Panc1 (cell line): ENCODE measurements around the gene EVA1C. TPM values are rescaled to one million over a fixed set of nuclear protein-coding genes. Genes with fewer than 3 reads are reported as not detected.

Source experiments
- ATAC-seq: fragments of 200-7000 bp; cut with Tn5 transposase; 2 replicates; pipeline ENCODE4 v1.9.1; 2020; ENCODE audit warnings: mild to moderate bottlenecking, moderate library complexity
- BruUV-seq: library from RNA; stranded (reverse); fragments of 400-500 nt; replicated peaks from 2 replicates; lab custom pipeline; 2021; lab: Mats Ljungman, UMichigan
- CTCF ChIA-PET: fragments of 300-600 bp; sonication (Branson Sonifier 250); formaldehyde crosslinking; loops from one replicate; lab custom pipeline; 2022; ENCODE audit warnings: antibody characterized with exemption; lab: Charles Lee
- POLR2A ChIA-PET: fragments of 300-600 bp; sonication (Branson Sonifier 250); formaldehyde crosslinking; loops from one replicate; lab custom pipeline; 2022; ENCODE audit warnings: antibody characterized with exemption; lab: Charles Lee
- DNase-seq: peaks from one replicate; pipeline ENCODE4 v3.0.0-alpha.2; 2010; ENCODE audit warnings: low read depth, low spot score
- H3K27ac ChIP-seq: 2 replicates; pipeline ENCODE4 v1.5.1; 2011; ENCODE audit warnings: mild to moderate bottlenecking, low read length, inconsistent platforms
- H3K27me3 ChIP-seq: fragments of 200-500 bp; sonication (Bioruptor generic); 2 replicates; pipeline ENCODE4 v1.6.0; 2014; ENCODE audit warnings: low read length, inconsistent platforms; ENCODE audit not compliant: control insufficient read depth, insufficient read depth
- H3K36me3 ChIP-seq: fragments of 200-500 bp; sonication (Bioruptor generic); 2 replicates; pipeline ENCODE4 v1.5.1; 2014; ENCODE audit warnings: inconsistent platforms, mild to moderate bottlenecking, low read length, moderate library complexity; ENCODE audit not compliant: control insufficient read depth, insufficient read depth
- H3K4me1 ChIP-seq: 2 replicates; pipeline ENCODE4 v1.5.1; 2011; ENCODE audit warnings: inconsistent platforms, mild to moderate bottlenecking, low read length, moderate library complexity; ENCODE audit not compliant: control insufficient read depth, insufficient read depth
- H3K4me3 ChIP-seq, 2 experiments: 2 replicates each; pipeline ENCODE4 v1.5.1; 2011 to 2012; ENCODE audit warnings: low read depth in 2 of 2, low read length in 2 of 2, mild to moderate bottlenecking in 2 of 2, inconsistent platforms in 1 of 2, moderate library complexity in 1 of 2
- H3K9me3 ChIP-seq: fragments of 200-500 bp; sonication (Bioruptor generic); 2 replicates; pipeline ENCODE4 v1.5.1; 2014; ENCODE audit warnings: low read depth, mild to moderate bottlenecking, inconsistent platforms, low read length, moderate library complexity; ENCODE audit not compliant: control insufficient read depth, insufficient read depth
- CTCF ChIP-seq: fragments of 450-650 bp; IDR thresholded peaks from 2 replicates; pipeline ENCODE4 v1.5.1; 2017; ENCODE audit warnings: mild to moderate bottlenecking
- POLR2AphosphoS5 ChIP-seq: IDR thresholded peaks from 2 replicates; pipeline ENCODE4 v1.6.1; 2012; ENCODE audit warnings: mild to moderate bottlenecking, low read depth, low read length, moderate library complexity
- SIN3A ChIP-seq: IDR thresholded peaks from 2 replicates; pipeline ENCODE4 v1.6.1; 2012; ENCODE audit warnings: low read depth, mild to moderate bottlenecking, low read length, moderate library complexity, borderline replicate concordance; ENCODE audit not compliant: insufficient read depth
- TCF7L2 ChIP-seq: IDR thresholded peaks from 2 replicates; pipeline ENCODE4 v1.6.1; 2011; ENCODE audit warnings: mild to moderate bottlenecking, low read depth, low read length, inconsistent platforms
- in situ Hi-C: cut with HindIII; loops from 2 replicates; pipeline ENCODE4 v1.10.0; 2016; ENCODE audit warnings: low sequenced_read_pairs, low pct_unique_long_range_greater_than_20kb
- intact Hi-C: fragments of 100-400 bp; cut with micrococcal nuclease; formaldehyde crosslinking; loops from one replicate; pipeline ENCODE4 v1.10.0; 2022; ENCODE audit not compliant: unreplicated experiment
- total RNA-seq: library from RNA; stranded (reverse); gene quantifications from one replicate; pipeline ENCODE4 v1.2.1, GENCODE V29; 2021; ENCODE audit not compliant: unreplicated experiment
- TF ChIP-seq, protein P1 (sequence below), 2 experiments: IDR thresholded peaks; 2 replicates each; pipeline ENCODE4 v1.6.1; 2011 to 2012; ENCODE audit warnings: low read depth in 2 of 2, control low read depth in 1 of 2, low read length in 1 of 2, mild to moderate bottlenecking in 1 of 2, moderate library complexity in 1 of 2; ENCODE audit not compliant: insufficient read depth in 1 of 2

EVA1C gene
- total RNA-seq, 1 experiment from 2014 or later: 2.8 TPM

DNA sequence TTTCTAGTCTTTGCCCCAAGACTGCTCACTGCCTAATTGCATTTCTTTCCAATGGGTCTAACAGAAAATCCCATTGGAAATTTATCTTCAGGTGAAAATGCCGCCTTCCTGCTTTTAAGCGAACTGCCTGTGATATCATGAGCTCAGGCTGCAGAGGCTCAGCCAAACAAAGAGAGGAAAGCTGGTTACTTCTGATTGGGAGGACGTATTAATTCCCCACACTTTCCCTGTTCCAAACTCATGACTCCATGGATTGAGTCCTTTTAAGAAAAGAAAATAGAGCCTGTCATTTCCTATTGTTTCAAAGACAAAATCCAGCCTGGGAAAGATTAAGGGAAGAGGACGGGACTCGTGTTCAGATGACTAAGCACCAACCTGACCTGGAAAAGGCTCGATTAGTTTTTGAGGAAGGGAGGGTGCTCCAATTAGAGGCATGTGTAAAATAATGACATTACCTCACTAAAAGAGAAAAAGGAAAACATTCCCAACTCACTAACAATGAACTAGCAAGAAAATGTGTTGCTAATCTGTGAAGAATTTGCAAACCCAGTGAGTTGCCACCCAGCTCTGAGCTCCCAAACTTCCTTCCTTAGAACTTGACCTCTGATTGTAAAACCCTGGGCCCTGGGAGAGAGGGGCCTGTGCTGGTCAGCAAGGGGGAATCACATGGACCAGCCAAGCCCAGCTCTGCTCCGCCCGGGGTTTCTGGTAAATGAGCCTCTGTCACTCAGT is 111.6 kb downstream of the EVA1C start:
- ChIA-PET POLR2A (no interaction called here), CTCF (no interaction called here)
- no TSS peak for BruUV-seq

GRCh38 chr21:32525282-32525681 is 112.8 kb downstream of the EVA1C start:
- Histone ChIP-seq H3K4me1 (peaks cover 6% of the 10 kb centered on the region), H3K27ac (no peak overlapping the region), H3K36me3 (no peaks in the 10 kb centered on the region), H3K27me3 (no peaks in the 10 kb centered on the region), H3K4me3 (no peak overlapping the region), H3K9me3 (no peaks in the 10 kb centered on the region)
- DNase-seq: no peak
- CTCF ChIA-PET: no interaction called here
- intact Hi-C loops (no loop called here), in situ Hi-C loops (no loop called here)
- POLR2A ChIA-PET: no interaction called here
- TF ChIP-seq TCF7L2 (no peak), POLR2AphosphoS5 (no peak), CTCF (no peak), SIN3A (no peak)
- TF ChIP-seq, protein P1, sequence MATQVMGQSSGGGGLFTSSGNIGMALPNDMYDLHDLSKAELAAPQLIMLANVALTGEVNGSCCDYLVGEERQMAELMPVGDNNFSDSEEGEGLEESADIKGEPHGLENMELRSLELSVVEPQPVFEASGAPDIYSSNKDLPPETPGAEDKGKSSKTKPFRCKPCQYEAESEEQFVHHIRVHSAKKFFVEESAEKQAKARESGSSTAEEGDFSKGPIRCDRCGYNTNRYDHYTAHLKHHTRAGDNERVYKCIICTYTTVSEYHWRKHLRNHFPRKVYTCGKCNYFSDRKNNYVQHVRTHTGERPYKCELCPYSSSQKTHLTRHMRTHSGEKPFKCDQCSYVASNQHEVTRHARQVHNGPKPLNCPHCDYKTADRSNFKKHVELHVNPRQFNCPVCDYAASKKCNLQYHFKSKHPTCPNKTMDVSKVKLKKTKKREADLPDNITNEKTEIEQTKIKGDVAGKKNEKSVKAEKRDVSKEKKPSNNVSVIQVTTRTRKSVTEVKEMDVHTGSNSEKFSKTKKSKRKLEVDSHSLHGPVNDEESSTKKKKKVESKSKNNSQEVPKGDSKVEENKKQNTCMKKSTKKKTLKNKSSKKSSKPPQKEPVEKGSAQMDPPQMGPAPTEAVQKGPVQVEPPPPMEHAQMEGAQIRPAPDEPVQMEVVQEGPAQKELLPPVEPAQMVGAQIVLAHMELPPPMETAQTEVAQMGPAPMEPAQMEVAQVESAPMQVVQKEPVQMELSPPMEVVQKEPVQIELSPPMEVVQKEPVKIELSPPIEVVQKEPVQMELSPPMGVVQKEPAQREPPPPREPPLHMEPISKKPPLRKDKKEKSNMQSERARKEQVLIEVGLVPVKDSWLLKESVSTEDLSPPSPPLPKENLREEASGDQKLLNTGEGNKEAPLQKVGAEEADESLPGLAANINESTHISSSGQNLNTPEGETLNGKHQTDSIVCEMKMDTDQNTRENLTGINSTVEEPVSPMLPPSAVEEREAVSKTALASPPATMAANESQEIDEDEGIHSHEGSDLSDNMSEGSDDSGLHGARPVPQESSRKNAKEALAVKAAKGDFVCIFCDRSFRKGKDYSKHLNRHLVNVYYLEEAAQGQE (IDR thresholded peaks at IDR 0.05; ENCODE audit: insufficient read depth in 1 of 2, low read depth in 2 of 2, low read length in 1 of 2): no peak
- ATAC-seq: no peak
- BruUV-seq: no TSS peak

More for the DNA sequence above, 111.6 kb downstream of the EVA1C start:
- H3K9me3 ChIP-seq: no peaks in the 10 kb centered on the region
- no peak overlapping the region for H3K4me3 ChIP-seq
- ATAC-seq (no peak), DNase-seq (no peak)
- H3K36me3 ChIP-seq: no peaks in the 10 kb centered on the region
- peaks cover 6% of the 10 kb centered on the region for H3K4me1 ChIP-seq
- TF ChIP-seq TCF7L2: no peak
- TF ChIP-seq CTCF: no peak
- intact Hi-C loops: no loop called here
- no peak overlapping the region for H3K27ac ChIP-seq
- in situ Hi-C loops: no loop called here
- no peaks in the 10 kb centered on the region for H3K27me3 ChIP-seq
